ENCODE results near the gene STXBP5.

DNA sequence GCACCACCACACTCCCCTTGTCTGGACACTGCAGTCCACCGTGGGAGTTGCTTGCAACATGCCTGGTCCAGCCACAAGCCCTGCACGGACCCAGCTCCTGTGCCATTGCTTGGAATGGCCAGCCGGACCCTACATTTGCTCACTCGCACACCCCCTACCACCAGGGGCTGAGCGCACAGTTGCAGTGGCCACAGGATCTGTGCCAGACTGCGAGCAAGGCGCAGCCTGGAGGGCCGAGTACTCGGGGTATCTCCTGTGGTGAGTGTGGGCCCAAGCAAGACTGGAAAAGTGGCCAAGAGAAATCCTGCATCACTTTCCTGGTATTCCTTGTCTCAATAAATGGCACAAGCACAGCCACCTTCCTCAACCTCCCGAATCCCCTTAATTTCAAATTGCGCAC is 218.9 kb downstream of the STXBP5 start:
- TF ChIP-seq POLR2A (IDR thresholded peaks at IDR 0.05; ENCODE audit: low read depth, low read length) (no peak), POLR2AphosphoS5 (IDR thresholded peaks at IDR 0.05; ENCODE audit: low read depth, low read length) (no peak), TAF1 (IDR thresholded peaks at IDR 0.05; ENCODE audit: borderline replicate concordance, low read depth, low read length) (no peak)

Measured in GM12892 (cell line).